Activated naive CD8-positive, alpha-beta T cell treated with anti-CD3 and anti-CD28 coated beads, Interleukin-2, amount 50 U/mL, for 16 hours (primary cell): ENCODE results near the gene GARS1.
"Not testable (repeated sequence)": the region's sequence is repeated elsewhere in the genome, so short reads cannot be mapped to it uniquely, and the experiment has no call there.

ENCODE experiments used
- DNase-seq: peaks from one replicate; pipeline ENCODE4 v3.0.0-alpha.2; 2020; ENCODE audit warnings: low read depth, low spot score

GARS1 gene

GRCh38 chr7:30575910-30576309 lies 18.8 kb upstream of the GARS1 start:
- DNase-seq = no peak

GRCh38 chr7:30583181-30583580 lies 11.5 kb upstream of the GARS1 start:
- no peak for DNase-seq

GRCh38 chr7:30584415-30584814 lies 10.3 kb upstream of the GARS1 start:
- no peak for DNase-seq

- no peak for DNase-seq
Observed at GRCh38 chr7:30584965-30585364, 9.7 kb upstream of the GARS1 start.

GRCh38 chr7:30585675-30586074 lies 9.0 kb upstream of the GARS1 start:
- no peak for DNase-seq

GRCh38 chr7:30587547-30587946 lies 7.1 kb upstream of the GARS1 start:
- not testable (repeated sequence) for DNase-seq

- no peak for DNase-seq
Observed at GRCh38 chr7:30589111-30589510, 5.6 kb upstream of the GARS1 start.

- DNase-seq = no peak
Observed at GRCh38 chr7:30594048-30594539, 584 bp upstream of the GARS1 start.

- DNase-seq = no peak
Observed at GRCh38 chr7:30595436-30596013, 847 bp downstream of the GARS1 start.

- DNase-seq = no peak
Observed at GRCh38 chr7:30596014-30596641, 1.4 kb downstream of the GARS1 start.

GRCh38 chr7:30596721-30597120 lies 2.0 kb downstream of the GARS1 start:
- no peak for DNase-seq

GRCh38 chr7:30598121-30598876 lies 3.6 kb downstream of the GARS1 start:
- DNase-seq = no peak

GRCh38 chr7:30604901-30605300 lies 10.2 kb downstream of the GARS1 start:
- DNase-seq = no peak

GRCh38 chr7:30605832-30606231 lies 11.2 kb downstream of the GARS1 start:
- no peak for DNase-seq

GRCh38 chr7:30612658-30613265 lies 18.1 kb downstream of the GARS1 start:
- no peak for DNase-seq

- DNase-seq = no peak
Observed at GRCh38 chr7:30613366-30614325, 19.0 kb downstream of the GARS1 start.

- no peak for DNase-seq
Observed at GRCh38 chr7:30616318-30616717, 21.6 kb downstream of the GARS1 start.

GRCh38 chr7:30617359-30617758 lies 22.7 kb downstream of the GARS1 start:
- no peak for DNase-seq

GRCh38 chr7:30618080-30618676 lies 23.5 kb downstream of the GARS1 start:
- no peak for DNase-seq

- no peak for DNase-seq
Observed at GRCh38 chr7:30618961-30619360, 24.3 kb downstream of the GARS1 start.

- no peak for DNase-seq
Observed at GRCh38 chr7:30625283-30625682, 30.6 kb downstream of the GARS1 start.
